IPS-NIHi11 (cell line): ENCODE results near the gene SNCA.

Experiments
- DNase-seq: peaks from one replicate; pipeline ENCODE4 v3.0.0; 2012; ENCODE audit warnings: mixed read lengths, low spot score

The SNCA gene

GRCh38 chr4:89704651-89705395 is 132.1 kb downstream of the SNCA start:
- DNase-seq, result no peak

DNA sequence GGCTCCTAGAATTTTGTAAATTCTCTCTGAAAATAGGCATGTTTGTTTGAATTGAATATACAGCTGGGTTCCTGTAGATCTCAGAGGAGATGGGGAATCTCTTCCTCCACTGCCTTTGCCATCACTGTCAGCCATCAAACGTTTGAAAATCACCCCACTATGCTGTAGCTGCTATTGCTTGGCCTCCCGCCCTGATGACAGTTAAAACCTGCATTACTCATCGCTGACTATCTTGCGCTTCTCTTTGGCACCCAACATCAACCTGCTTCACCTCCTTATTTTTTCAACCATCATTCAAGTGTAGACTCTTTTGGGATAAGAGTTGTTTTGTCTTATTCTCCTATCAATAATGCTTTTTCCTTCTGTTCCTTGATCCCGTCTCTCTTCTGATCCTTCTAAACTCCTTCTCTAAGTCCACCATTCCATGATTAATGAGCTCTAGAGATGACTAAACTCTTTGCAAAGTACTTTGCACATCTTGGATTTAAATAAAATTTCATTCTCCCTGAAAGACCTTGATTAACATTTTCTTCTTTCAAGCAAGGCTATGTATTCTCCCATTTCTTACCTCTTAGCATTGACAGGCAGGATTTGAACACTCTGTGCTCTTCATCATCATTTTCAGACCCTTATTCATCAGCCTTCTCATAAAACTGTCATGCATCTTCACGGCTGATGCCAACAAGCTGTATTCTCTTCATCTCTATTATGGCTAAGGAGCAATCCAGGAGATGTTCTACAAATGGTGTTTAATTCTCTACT is 133.0 kb downstream of the SNCA start:
- DNase-seq, result no peak

GRCh38 chr4:89700766-89701423 is 136.1 kb downstream of the SNCA start:
- DNase-seq, result no peak

DNA sequence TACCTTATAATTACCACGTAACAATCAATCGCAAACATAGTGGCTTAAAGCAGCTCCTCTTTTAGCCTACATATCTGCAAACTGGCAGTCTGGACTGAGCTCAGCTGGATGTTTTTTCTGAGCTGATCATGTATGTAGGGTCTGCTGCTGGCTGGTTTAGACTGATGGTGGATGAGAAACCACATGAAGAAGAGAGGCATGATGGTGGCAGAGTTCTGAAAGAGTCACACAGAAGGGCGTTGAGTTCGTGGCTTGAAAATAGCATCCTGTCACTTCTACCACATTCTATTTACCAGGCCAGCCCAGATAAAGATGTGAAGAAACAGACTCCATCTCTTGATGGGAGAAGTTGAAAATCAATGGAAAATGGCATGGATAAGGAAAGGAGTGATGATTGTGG is 151.3 kb downstream of the SNCA start:
- DNase-seq, result no peak

DNA sequence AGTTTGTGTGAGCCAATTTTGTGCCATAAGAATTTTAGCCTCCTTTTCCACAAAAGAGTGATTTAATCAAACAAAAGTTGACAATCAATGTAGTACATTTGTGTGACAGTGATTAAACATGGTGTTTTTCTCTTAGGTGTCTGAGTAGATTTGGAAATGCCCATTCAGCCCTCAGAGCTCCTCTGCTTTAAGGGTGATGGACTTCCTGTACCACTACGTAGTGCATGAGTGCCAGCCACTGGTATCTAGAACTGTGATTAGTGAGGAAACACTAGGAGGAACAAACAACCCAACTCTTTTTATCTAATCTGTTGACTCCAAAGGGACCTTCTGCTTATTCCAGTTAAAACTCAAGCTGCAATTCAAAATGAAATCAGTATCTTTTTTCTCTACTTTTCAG is 151.7 kb downstream of the SNCA start:
- DNase-seq, result no peak

DNA sequence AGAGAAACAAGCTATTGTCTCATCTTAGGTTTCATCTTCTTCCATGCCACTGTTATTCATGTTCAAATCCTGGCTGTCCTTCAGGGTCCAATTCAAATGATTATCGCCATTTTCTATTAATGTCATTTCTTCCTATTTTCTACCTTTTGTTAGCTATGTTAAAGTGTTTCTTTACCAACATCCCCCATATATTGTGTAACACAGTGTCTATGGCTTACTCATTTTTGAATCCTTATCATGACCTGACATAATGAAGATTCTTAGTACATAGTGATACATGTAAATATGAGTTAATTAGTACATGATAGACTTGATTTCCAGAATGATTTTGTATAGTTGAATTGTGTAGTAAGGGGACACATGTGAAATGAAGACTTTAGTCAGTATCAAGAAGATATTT is 152.4 kb downstream of the SNCA start:
- DNase-seq, result no peak

GRCh38 chr4:89682808-89683207 is 154.2 kb downstream of the SNCA start:
- DNase-seq, result no peak

- DNase-seq, result no peak
These were observed 155.3 kb downstream of the SNCA start for GRCh38 chr4:89681671-89682070.

- no peak for DNase-seq
These were observed 155.7 kb downstream of the SNCA start for GRCh38 chr4:89681219-89681618.

- DNase-seq, result no peak
These were observed 162.0 kb downstream of the SNCA start for GRCh38 chr4:89674876-89675459.
